ENCODE results near the gene CENPU.
"Not testable (repeated sequence)": the region's sequence is repeated elsewhere in the genome, so short reads cannot be mapped to it uniquely, and the experiment has no call there.

DNA sequence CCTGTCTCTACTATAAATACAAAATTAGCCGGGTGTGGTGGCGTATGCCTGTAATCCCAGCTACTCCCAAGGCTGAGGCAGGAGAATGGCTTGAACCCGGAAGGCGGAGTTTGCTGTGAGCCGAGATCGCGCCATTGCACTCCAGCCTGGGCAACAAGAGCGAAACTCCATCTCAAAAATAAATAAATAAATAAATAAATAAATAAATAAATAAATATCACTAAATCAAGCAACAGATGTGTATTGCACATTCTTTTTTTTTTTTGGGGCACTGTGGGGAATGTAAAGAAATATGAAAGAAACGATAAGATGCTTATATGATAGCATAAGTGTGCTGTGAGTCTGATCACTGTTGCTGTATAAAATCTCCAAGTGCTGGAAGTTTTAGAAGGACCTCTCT is 76.1 kb downstream of the CENPU start:
- TF ChIP-seq EP300, POLR2AphosphoS5, POLR2A (IDR thresholded peaks at IDR 0.05): not testable (repeated sequence)
- TF ChIP-seq, protein P1, sequence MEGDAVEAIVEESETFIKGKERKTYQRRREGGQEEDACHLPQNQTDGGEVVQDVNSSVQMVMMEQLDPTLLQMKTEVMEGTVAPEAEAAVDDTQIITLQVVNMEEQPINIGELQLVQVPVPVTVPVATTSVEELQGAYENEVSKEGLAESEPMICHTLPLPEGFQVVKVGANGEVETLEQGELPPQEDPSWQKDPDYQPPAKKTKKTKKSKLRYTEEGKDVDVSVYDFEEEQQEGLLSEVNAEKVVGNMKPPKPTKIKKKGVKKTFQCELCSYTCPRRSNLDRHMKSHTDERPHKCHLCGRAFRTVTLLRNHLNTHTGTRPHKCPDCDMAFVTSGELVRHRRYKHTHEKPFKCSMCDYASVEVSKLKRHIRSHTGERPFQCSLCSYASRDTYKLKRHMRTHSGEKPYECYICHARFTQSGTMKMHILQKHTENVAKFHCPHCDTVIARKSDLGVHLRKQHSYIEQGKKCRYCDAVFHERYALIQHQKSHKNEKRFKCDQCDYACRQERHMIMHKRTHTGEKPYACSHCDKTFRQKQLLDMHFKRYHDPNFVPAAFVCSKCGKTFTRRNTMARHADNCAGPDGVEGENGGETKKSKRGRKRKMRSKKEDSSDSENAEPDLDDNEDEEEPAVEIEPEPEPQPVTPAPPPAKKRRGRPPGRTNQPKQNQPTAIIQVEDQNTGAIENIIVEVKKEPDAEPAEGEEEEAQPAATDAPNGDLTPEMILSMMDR (IDR thresholded peaks at IDR 0.05), result not testable (repeated sequence)

Data from suprapubic skin (tissue), 4 donors.